Osteocyte (in vitro differentiated cells): Measurements from ENCODE around the gene MYO1B. TPM values are rescaled to one million over a fixed set of nuclear protein-coding genes. Genes with fewer than 3 reads are reported as not detected.

Experiments
- DNase-seq: peaks from one replicate; pipeline ENCODE4 v3.0.0; 2021; ENCODE audit warnings: mixed read lengths; ENCODE audit not compliant: unreplicated experiment; ENCODE audit errors: extremely low spot score
- H3K27ac Mint-ChIP-seq: one replicate; pipeline ENCODE4 v1.8.0; 2021; ENCODE audit warnings: mild to moderate bottlenecking, mixed read lengths; ENCODE audit not compliant: unreplicated experiment
- H3K27me3 Mint-ChIP-seq: one replicate; pipeline ENCODE4 v1.8.0; 2021; ENCODE audit warnings: mixed read lengths; ENCODE audit not compliant: unreplicated experiment
- H3K36me3 Mint-ChIP-seq: one replicate; pipeline ENCODE4 v1.8.0; 2021; ENCODE audit warnings: mixed read lengths; ENCODE audit not compliant: unreplicated experiment
- H3K4me1 Mint-ChIP-seq: one replicate; pipeline ENCODE4 v1.8.0; 2021; ENCODE audit warnings: mixed read lengths; ENCODE audit not compliant: unreplicated experiment
- H3K4me3 Mint-ChIP-seq: one replicate; pipeline ENCODE4 v1.8.0; 2021; ENCODE audit warnings: mild to moderate bottlenecking, moderate library complexity, mixed read lengths; ENCODE audit not compliant: unreplicated experiment
- H3K9me3 Mint-ChIP-seq: one replicate; pipeline ENCODE4 v1.8.0; 2021; ENCODE audit warnings: mixed read lengths; ENCODE audit not compliant: unreplicated experiment
- total RNA-seq: library from RNA; stranded (reverse); gene quantifications from 2 replicates; pipeline ENCODE4 v1.2.1, GENCODE V29; 2021
- TF ChIP-seq, protein P1 (sequence below): fragments of 200-600 bp; sonication (generic); IDR thresholded peaks from 2 replicates; pipeline ENCODE4 v1.5.0; 2021; ENCODE audit warnings: antibody characterized with exemption, mild to moderate bottlenecking, moderate library complexity

Gene MYO1B
- total RNA-seq, 1 donor from 2014 or later, result 91.1 TPM

DNA sequence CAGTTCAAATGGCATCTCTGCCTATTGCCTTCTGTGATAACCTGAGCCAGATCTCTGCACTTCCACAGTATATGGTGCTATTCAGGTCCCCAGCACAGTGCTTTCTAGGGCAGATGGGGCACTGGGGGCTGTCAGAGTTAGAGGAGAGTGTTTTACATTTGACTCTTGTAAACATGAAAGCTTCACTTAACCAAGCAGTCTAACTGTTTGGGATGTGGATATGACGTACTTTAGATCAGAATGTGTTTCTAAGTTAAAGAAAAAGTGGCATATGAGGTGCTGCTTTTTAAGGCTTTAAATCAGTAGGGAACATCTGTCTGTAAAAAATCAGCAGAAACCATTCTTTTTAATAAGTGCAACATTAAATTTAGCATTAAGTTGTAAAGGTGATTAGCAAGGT, 75.7 kb downstream of the MYO1B start:
- H3K4me1 Mint-ChIP-seq, result peaks cover 57% of the 10 kb centered on the region
- H3K9me3 Mint-ChIP-seq, result peaks cover 8% of the 10 kb centered on the region
- no peak overlapping the region for H3K4me3 Mint-ChIP-seq
- DNase-seq, result no peak
- H3K27ac Mint-ChIP-seq, result no peak overlapping the region
- TF ChIP-seq, protein P1, sequence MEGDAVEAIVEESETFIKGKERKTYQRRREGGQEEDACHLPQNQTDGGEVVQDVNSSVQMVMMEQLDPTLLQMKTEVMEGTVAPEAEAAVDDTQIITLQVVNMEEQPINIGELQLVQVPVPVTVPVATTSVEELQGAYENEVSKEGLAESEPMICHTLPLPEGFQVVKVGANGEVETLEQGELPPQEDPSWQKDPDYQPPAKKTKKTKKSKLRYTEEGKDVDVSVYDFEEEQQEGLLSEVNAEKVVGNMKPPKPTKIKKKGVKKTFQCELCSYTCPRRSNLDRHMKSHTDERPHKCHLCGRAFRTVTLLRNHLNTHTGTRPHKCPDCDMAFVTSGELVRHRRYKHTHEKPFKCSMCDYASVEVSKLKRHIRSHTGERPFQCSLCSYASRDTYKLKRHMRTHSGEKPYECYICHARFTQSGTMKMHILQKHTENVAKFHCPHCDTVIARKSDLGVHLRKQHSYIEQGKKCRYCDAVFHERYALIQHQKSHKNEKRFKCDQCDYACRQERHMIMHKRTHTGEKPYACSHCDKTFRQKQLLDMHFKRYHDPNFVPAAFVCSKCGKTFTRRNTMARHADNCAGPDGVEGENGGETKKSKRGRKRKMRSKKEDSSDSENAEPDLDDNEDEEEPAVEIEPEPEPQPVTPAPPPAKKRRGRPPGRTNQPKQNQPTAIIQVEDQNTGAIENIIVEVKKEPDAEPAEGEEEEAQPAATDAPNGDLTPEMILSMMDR, result no peak
- H3K36me3 Mint-ChIP-seq, result peaks cover 6% of the 10 kb centered on the region
- no peaks in the 10 kb centered on the region for H3K27me3 Mint-ChIP-seq

DNA sequence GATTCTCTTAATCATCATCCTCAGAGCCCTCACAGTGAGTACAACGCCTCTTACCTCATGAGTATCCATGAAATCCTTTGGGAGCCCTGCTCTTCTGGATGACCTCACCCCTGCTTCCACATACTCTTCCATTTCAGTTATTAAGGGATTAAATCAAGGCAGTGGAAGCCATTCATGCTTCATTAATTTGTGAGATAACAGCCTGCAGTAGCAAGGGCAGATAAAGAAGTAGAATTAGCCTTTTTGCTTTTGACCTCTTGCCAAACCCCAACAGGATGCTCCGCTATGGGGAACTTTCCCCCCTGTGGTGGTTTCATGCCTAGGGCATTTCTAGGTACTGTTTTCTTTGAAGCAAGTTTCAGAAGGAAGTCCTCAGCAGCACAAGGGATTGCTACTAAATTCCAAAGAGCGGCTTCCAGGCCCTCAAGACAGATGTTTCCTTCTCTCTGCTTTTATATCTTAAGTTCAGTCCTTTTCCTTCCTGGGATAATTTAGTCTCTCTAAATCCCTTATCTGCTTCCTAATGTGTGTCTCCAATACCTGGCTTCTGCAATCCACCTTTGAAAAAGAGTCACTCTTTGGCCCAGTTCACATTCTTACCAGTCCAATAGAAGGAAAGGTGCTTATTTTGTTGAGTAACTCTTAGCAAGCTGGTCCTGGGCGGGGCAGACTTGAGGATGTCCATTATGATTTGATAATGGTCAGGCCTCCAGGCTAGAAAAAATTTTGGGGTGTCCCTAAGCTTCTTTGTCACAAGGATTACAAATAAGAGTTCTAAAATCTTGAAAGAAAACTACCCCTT, 76.9 kb downstream of the MYO1B start:
- Mint-ChIP-seq H3K4me1 (peaks cover 51% of the 10 kb centered on the region), H3K36me3 (peaks cover 6% of the 10 kb centered on the region), H3K4me3 (no peak overlapping the region)

DNA sequence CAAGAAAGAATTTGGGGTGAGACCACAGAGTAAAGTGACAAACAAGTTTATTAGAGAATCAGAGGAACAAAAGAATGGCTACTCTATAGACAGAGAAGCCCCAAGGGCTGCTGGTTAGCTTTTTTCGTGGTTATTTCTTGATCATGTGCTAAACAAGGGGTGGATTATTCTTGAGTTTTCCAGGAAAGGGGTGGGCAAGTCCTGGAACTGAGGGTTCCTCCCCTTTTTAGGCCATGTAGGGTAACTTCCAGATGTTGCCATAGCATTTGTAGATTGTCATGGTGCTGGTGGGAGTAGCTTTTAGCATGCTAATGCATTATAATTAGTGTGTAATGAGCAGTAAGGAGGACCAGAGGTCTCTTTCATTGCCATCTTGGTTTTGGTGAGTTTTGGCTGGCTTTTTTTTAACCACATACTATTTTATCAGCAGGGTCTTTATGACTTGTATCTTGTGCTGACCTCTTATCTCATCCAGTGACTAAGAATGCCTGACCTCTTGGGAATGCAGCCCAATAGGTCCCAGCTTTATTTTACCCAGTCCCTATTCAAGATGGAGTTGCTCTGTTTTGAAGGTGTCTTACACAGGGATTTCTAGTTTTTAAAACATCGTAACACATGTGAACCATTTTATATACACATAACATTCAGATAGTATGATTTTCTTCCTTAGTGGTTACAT, 77.8 kb downstream of the MYO1B start:
- Mint-ChIP-seq H3K4me1 (peaks cover 46% of the 10 kb centered on the region), H3K27me3 (no peaks in the 10 kb centered on the region), H3K36me3 (peaks cover 6% of the 10 kb centered on the region), H3K27ac (peak overlapping the region; percentile 38), H3K4me3 (no peak overlapping the region), H3K9me3 (peaks cover 8% of the 10 kb centered on the region)
- DNase-seq, result no peak
- TF ChIP-seq, protein P1, result no peak

More for the DNA sequence above, 76.9 kb downstream of the MYO1B start:
- DNase-seq, result no peak
- Mint-ChIP-seq H3K27me3 (no peaks in the 10 kb centered on the region), H3K27ac (peak overlapping the region; percentile 57), H3K9me3 (peaks cover 8% of the 10 kb centered on the region)
- TF ChIP-seq, protein P1, result no peak

DNA sequence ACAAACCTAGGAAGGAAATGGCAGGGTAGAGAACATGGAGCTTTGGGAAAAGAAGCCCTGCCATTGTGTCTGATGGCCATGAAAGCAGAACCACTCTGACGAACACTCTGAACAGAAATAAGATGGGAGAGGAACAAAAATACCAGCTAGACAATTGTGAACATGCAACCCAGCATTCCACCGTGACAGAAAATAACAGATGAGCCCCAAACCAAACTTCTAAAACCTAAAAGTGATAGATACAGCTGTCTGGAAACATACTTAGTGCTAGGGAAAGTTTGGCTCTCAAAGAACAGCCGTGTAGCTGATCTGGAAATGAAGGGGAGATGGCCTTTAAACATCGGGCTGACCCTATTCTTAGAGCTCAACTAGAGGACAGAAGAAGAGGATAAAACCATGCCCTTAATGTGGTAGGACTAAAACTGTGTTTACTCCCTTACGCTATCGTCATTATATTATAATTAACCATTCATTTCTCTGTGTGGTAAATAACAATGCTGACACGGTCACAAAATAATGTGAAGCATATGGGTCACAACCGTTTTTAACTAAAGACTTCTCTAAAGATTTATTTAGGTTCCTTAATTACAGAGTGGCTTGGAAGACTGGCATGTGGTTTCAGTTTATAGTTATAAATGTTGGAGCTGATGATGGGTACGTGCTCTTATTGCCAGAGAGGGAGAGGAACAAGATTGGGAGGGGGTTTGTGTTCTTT, 80.6 kb downstream of the MYO1B start:
- Mint-ChIP-seq H3K4me1 (peaks cover 24% of the 10 kb centered on the region), H3K4me3 (no peak overlapping the region)

More for the DNA sequence above, 80.6 kb downstream of the MYO1B start:
- H3K27ac Mint-ChIP-seq, result no peak overlapping the region
- H3K27me3 Mint-ChIP-seq, result no peaks in the 10 kb centered on the region
- DNase-seq, result no peak
- TF ChIP-seq, protein P1, result no peak
- peaks cover 11% of the 10 kb centered on the region for H3K9me3 Mint-ChIP-seq
- H3K36me3 Mint-ChIP-seq, result peaks cover 18% of the 10 kb centered on the region
